Prostate gland (tissue), 2 donors: ENCODE data around the gene B3GLCT. TPM values are rescaled to one million over a fixed set of nuclear protein-coding genes. Genes with fewer than 3 reads are reported as not detected.
"Not testable (repeated sequence)": the region's sequence is repeated elsewhere in the genome, so short reads cannot be mapped to it uniquely, and the experiment has no call there.

Experiments used
- DNase-seq: peaks from one replicate; pipeline ENCODE4 v3.0.0-alpha.2; 2019; ENCODE audit warnings: low spot score
- H3K27ac ChIP-seq, 2 donors: fragments of 200-600 bp; sonication (generic); 2 replicates each; pipeline ENCODE4 v1.5.1; 2017 to 2019
- H3K27me3 ChIP-seq: fragments of 200-600 bp; sonication (generic); replicated peaks from 2 replicates; pipeline ENCODE4 v1.5.1; 2019; ENCODE audit not compliant: insufficient read depth
- H3K36me3 ChIP-seq, 2 donors: fragments of 200-600 bp; sonication (generic); 1 replicate in 1 of 2; 2 replicates in 1 of 2; pipeline versions ENCODE4 v1.5.1 to v1.8.1; 2017 to 2019
- H3K4me1 ChIP-seq: fragments of 200-600 bp; sonication (generic); replicated peaks from 2 replicates; pipeline ENCODE4 v1.5.1; 2019
- H3K4me3 ChIP-seq, 2 donors: fragments of 200-600 bp; sonication (generic); 2 replicates each; pipeline ENCODE4 v1.5.1; 2017 to 2019
- H3K9me3 ChIP-seq: fragments of 200-600 bp; sonication (generic); 2 replicates; pipeline ENCODE4 v1.5.1; 2017
- CTCF ChIP-seq, 4 experiments: fragments of 200-600 bp in 2 of 4; fragments of 450-650 bp in 2 of 4; sonication (generic) in 2 of 4; IDR thresholded peaks; 1 replicate in 3 of 4; 2 replicates in 1 of 4; pipeline ENCODE4 v1.5.1; 2016 to 2019; ENCODE audit warnings: antibody characterized with exemption in 4 of 4, mild to moderate bottlenecking in 2 of 4, moderate library complexity in 2 of 4
- POLR2A ChIP-seq: fragments of 450-650 bp; IDR thresholded peaks from one replicate; pipeline ENCODE4 v1.6.1; 2016; ENCODE audit warnings: antibody characterized with exemption, mild to moderate bottlenecking
- POLR2AphosphoS5 ChIP-seq: sonication (generic); formaldehyde crosslinking; IDR thresholded peaks from one replicate; pipeline ENCODE4 v1.6.1; 2017; ENCODE audit warnings: antibody characterized with exemption
- WGBS: methylation state at CpG from one replicate; pipeline ENCODE4 v1.1.5; 2018; 5-methylcytosine and 5-hydroxymethylcytosine counted together
- intact Hi-C: fragments of 100-400 bp; cut with DNase I; formaldehyde crosslinking; loops from one replicate; pipeline ENCODE4 v1.14.2; 2022
- total RNA-seq, 2 donors: library from RNA; depleted of rRNA; stranded (reverse); fragments of >200 nt; gene quantifications; one replicate each; pipeline ENCODE4 v1.1.0, GENCODE V29; 2016

Gene B3GLCT
- total RNA-seq, 2 donors from 2014 or later = 4.4 to 14.7 TPM

GRCh38 chr13:31330236-31330635, 130.5 kb downstream of the B3GLCT start:
- intact Hi-C loops = no loop called here
- Histone ChIP-seq H3K27ac (no peak overlapping the region), H3K27me3 (no peaks in the 10 kb centered on the region), H3K4me1 (no peaks in the 10 kb centered on the region), H3K4me3 (no peak overlapping the region), H3K9me3 (no peaks in the 10 kb centered on the region), H3K36me3 (no peaks in the 10 kb centered on the region)
- no peak for TF ChIP-seq CTCF (IDR thresholded peaks at IDR 0.05)
- no peak for TF ChIP-seq POLR2A
- no peak for TF ChIP-seq POLR2AphosphoS5
- DNase-seq = no peak
- 36% methylated on average over 1 of the region's 1 CpG for WGBS

GRCh38 chr13:31331068-31331467, 131.3 kb downstream of the B3GLCT start:
- DNase-seq = no peak
- intact Hi-C loops = no loop called here
- Histone ChIP-seq H3K9me3 (no peaks in the 10 kb centered on the region), H3K27ac (no peak overlapping the region), H3K4me3 (no peak overlapping the region), H3K27me3 (no peaks in the 10 kb centered on the region), H3K4me1 (no peaks in the 10 kb centered on the region), H3K36me3 (no peaks in the 10 kb centered on the region)
- 93% methylated on average over 4 of the region's 4 CpGs for WGBS
- no peak for TF ChIP-seq CTCF (IDR thresholded peaks at IDR 0.05)
- no peak for TF ChIP-seq POLR2A
- TF ChIP-seq POLR2AphosphoS5 = no peak

- no peak for TF ChIP-seq POLR2A
- no peak for TF ChIP-seq CTCF (IDR thresholded peaks at IDR 0.05)
- TF ChIP-seq POLR2AphosphoS5 = no peak
- H3K36me3 ChIP-seq = no peaks in the 10 kb centered on the region
- no peaks in the 10 kb centered on the region for H3K9me3 ChIP-seq
- no peak for DNase-seq
- no peak overlapping the region for H3K27ac ChIP-seq
- H3K4me3 ChIP-seq = no peak overlapping the region
- no peaks in the 10 kb centered on the region for H3K27me3 ChIP-seq
- no peaks in the 10 kb centered on the region for H3K4me1 ChIP-seq
- intact Hi-C loops = no loop called here
- 91% methylated on average over 1 of the region's 1 CpG for WGBS
Observed at GRCh38 chr13:31334547-31334946, 134.8 kb downstream of the B3GLCT start.

GRCh38 chr13:31334994-31335557, 135.3 kb downstream of the B3GLCT start:
- Histone ChIP-seq H3K36me3 (no peaks in the 10 kb centered on the region), H3K4me3 (no peak overlapping the region), H3K9me3 (no peaks in the 10 kb centered on the region), H3K27ac (no peak overlapping the region), H3K4me1 (no peaks in the 10 kb centered on the region), H3K27me3 (no peaks in the 10 kb centered on the region)
- TF ChIP-seq POLR2A (no peak), CTCF (IDR thresholded peaks at IDR 0.05) (no peak), POLR2AphosphoS5 (no peak)
- no peak for DNase-seq
- intact Hi-C loops = no loop called here
- 83% methylated on average over 6 of the region's 6 CpGs for WGBS

- H3K27me3 ChIP-seq, H3K27ac ChIP-seq, H3K4me1 ChIP-seq, H3K36me3 ChIP-seq, H3K9me3 ChIP-seq, H3K4me3 ChIP-seq, intact Hi-C loops, DNase-seq: not testable (repeated sequence)
- whole genome bisulfite sequencing = 89% methylated on average over 22 of the region's 22 CpGs
Observed at GRCh38 chr13:31339616-31340015, 139.8 kb downstream of the B3GLCT start.

- H3K27ac ChIP-seq, H3K4me1 ChIP-seq, H3K36me3 ChIP-seq, H3K9me3 ChIP-seq, intact Hi-C loops, H3K27me3 ChIP-seq, H3K4me3 ChIP-seq, DNase-seq: not testable (repeated sequence)
- WGBS = 88% methylated on average over 12 of the region's 12 CpGs
Observed at GRCh38 chr13:31340848-31341247, 141.1 kb downstream of the B3GLCT start.
